NCI-H748 treated with DMSO at 0.1 percent for 48 hours (cell line): ENCODE data around the gene RAP1GAP2.
A peak's percentile ranks its signal among the peaks of the same experiment; 100 is the strongest.
"Not testable (repeated sequence)": the region's sequence is repeated elsewhere in the genome, so short reads cannot be mapped to it uniquely, and the experiment has no call there.

ENCODE experiments used
- DNase-seq: peaks from one replicate; lab custom pipeline; 2025; lab: John Stamatoyannopoulos, UW

Gene RAP1GAP2

GRCh38 chr17:3043737-3044365, 247.6 kb downstream of the RAP1GAP2 start:
- peak; percentile 8 for DNase-seq

GRCh38 chr17:3046753-3047152, 250.5 kb downstream of the RAP1GAP2 start:
- no peak for DNase-seq

GRCh38 chr17:3048727-3049471, 252.7 kb downstream of the RAP1GAP2 start:
- DNase-seq = peak; percentile 98

- DNase-seq = no peak
Observed at GRCh38 chr17:3049705-3050295, 253.6 kb downstream of the RAP1GAP2 start.

- DNase-seq = not testable (repeated sequence)
Observed at GRCh38 chr17:3054868-3055267, 258.6 kb downstream of the RAP1GAP2 start.

- not testable (repeated sequence) for DNase-seq
Observed at GRCh38 chr17:3062824-3063377, 266.7 kb downstream of the RAP1GAP2 start.

GRCh38 chr17:3063507-3063906, 267.3 kb downstream of the RAP1GAP2 start, which contains the start of gene OR1D5:
Gene OR1D5, minus strand, starts transcription at chr17:3063607. Its CDS starts 0 bp downstream, at chr17:3063607.
- not testable (repeated sequence) for DNase-seq

- not testable (repeated sequence) for DNase-seq
Observed at GRCh38 chr17:3065192-3065591, 269.0 kb downstream of the RAP1GAP2 start.

GRCh38 chr17:3073850-3074249, 277.6 kb downstream of the RAP1GAP2 start:
- DNase-seq = not testable (repeated sequence)
